ENCODE measurements around the gene ADAMTS18. TPM values are rescaled to one million over a fixed set of nuclear protein-coding genes. Genes with fewer than 3 reads are reported as not detected.
"Not testable (repeated sequence)": the region's sequence is repeated elsewhere in the genome, so short reads cannot be mapped to it uniquely, and the experiment has no call there.

ADAMTS18 gene
- total RNA-seq, 2 experiments from 2014 or later: not detected

- H3K4me1 Mint-ChIP-seq: no peaks in the 10 kb centered on the region
- DNase-seq: no peak
- H3K9me3 Mint-ChIP-seq: no peaks in the 10 kb centered on the region
- no peak overlapping the region for H3K4me3 Mint-ChIP-seq
- no peak overlapping the region for H3K27ac Mint-ChIP-seq
- CTCF ChIA-PET: no interaction called here
- H3K36me3 Mint-ChIP-seq (ENCODE audit: low read depth): no peaks in the 10 kb centered on the region
- peaks cover 7% of the 10 kb centered on the region for H3K27me3 Mint-ChIP-seq
- POLR2A ChIA-PET: no interaction called here
These were observed 136.1 kb downstream of the ADAMTS18 start for GRCh38 chr16:77298418-77299360.

- peaks cover 7% of the 10 kb centered on the region for H3K27me3 Mint-ChIP-seq
- ChIA-PET POLR2A (no interaction called here), CTCF (no interaction called here)
These were observed 136.8 kb downstream of the ADAMTS18 start for GRCh38 chr16:77297996-77298395.

GRCh38 chr16:77295896-77296295 is 138.9 kb downstream of the ADAMTS18 start:
- H3K4me1 Mint-ChIP-seq: no peaks in the 10 kb centered on the region
- no peak overlapping the region for H3K27ac Mint-ChIP-seq
- CTCF ChIA-PET: no interaction called here
- no peak overlapping the region for H3K4me3 Mint-ChIP-seq
- H3K36me3 Mint-ChIP-seq (ENCODE audit: low read depth): no peaks in the 10 kb centered on the region
- no peak for DNase-seq
- POLR2A ChIA-PET: no interaction called here
- H3K27me3 Mint-ChIP-seq: peaks cover 4% of the 10 kb centered on the region
- no peaks in the 10 kb centered on the region for H3K9me3 Mint-ChIP-seq

More at GRCh38 chr16:77297996-77298395, 136.8 kb downstream of the ADAMTS18 start:
- no peak overlapping the region for H3K4me3 Mint-ChIP-seq
- H3K4me1 Mint-ChIP-seq: no peaks in the 10 kb centered on the region
- DNase-seq: no peak
- no peaks in the 10 kb centered on the region for H3K9me3 Mint-ChIP-seq
- no peak overlapping the region for H3K27ac Mint-ChIP-seq
- no peaks in the 10 kb centered on the region for H3K36me3 Mint-ChIP-seq (ENCODE audit: low read depth)

- H3K4me1 Mint-ChIP-seq: no peaks in the 10 kb centered on the region
- no peaks in the 10 kb centered on the region for H3K9me3 Mint-ChIP-seq
- no peak overlapping the region for H3K4me3 Mint-ChIP-seq
- H3K27ac Mint-ChIP-seq: no peak overlapping the region
- no peak for DNase-seq
- ChIA-PET CTCF (no interaction called here), POLR2A (no interaction called here)
- no peaks in the 10 kb centered on the region for H3K36me3 Mint-ChIP-seq (ENCODE audit: low read depth)
- H3K27me3 Mint-ChIP-seq: peaks cover 4% of the 10 kb centered on the region
These were observed 144.3 kb downstream of the ADAMTS18 start for GRCh38 chr16:77290451-77291115.

GRCh38 chr16:77289331-77289809 is 145.5 kb downstream of the ADAMTS18 start:
- H3K9me3 Mint-ChIP-seq: no peaks in the 10 kb centered on the region
- no peaks in the 10 kb centered on the region for H3K36me3 Mint-ChIP-seq (ENCODE audit: low read depth)
- peaks cover 2% of the 10 kb centered on the region for H3K27me3 Mint-ChIP-seq
- DNase-seq: no peak
- POLR2A ChIA-PET: no interaction called here
- H3K27ac Mint-ChIP-seq: no peak overlapping the region
- CTCF ChIA-PET: no interaction called here
- no peaks in the 10 kb centered on the region for H3K4me1 Mint-ChIP-seq
- no peak overlapping the region for H3K4me3 Mint-ChIP-seq

- Mint-ChIP-seq H3K36me3 (ENCODE audit: low read depth) (no peaks in the 10 kb centered on the region), H3K27me3 (peaks cover 2% of the 10 kb centered on the region), H3K9me3 (no peaks in the 10 kb centered on the region), H3K4me3 (no peak overlapping the region), H3K4me1 (no peaks in the 10 kb centered on the region), H3K27ac (no peak overlapping the region)
- no peak for DNase-seq
- ChIA-PET CTCF (no interaction called here), POLR2A (no interaction called here)
These were observed 146.6 kb downstream of the ADAMTS18 start for GRCh38 chr16:77288222-77288621.

- CTCF ChIA-PET: no interaction called here
- Mint-ChIP-seq H3K36me3 (ENCODE audit: low read depth) (no peaks in the 10 kb centered on the region), H3K4me1 (no peaks in the 10 kb centered on the region), H3K9me3 (no peaks in the 10 kb centered on the region), H3K4me3 (no peak overlapping the region), H3K27me3 (peaks cover 2% of the 10 kb centered on the region), H3K27ac (no peak overlapping the region)
- POLR2A ChIA-PET: no interaction called here
- no peak for DNase-seq
These were observed 149.2 kb downstream of the ADAMTS18 start for GRCh38 chr16:77285676-77286075.

GRCh38 chr16:77282345-77282744 is 152.5 kb downstream of the ADAMTS18 start:
- H3K4me1 Mint-ChIP-seq: no peaks in the 10 kb centered on the region
- no peaks in the 10 kb centered on the region for H3K9me3 Mint-ChIP-seq
- CTCF ChIA-PET: no interaction called here
- H3K4me3 Mint-ChIP-seq: no peak overlapping the region
- H3K36me3 Mint-ChIP-seq (ENCODE audit: low read depth): no peaks in the 10 kb centered on the region
- DNase-seq: no peak
- no peaks in the 10 kb centered on the region for H3K27me3 Mint-ChIP-seq
- POLR2A ChIA-PET: no interaction called here
- H3K27ac Mint-ChIP-seq: no peak overlapping the region

GRCh38 chr16:77279316-77279715 is 155.5 kb downstream of the ADAMTS18 start:
- H3K27me3 Mint-ChIP-seq; H3K9me3 Mint-ChIP-seq; POLR2A ChIA-PET; H3K4me1 Mint-ChIP-seq; H3K36me3 Mint-ChIP-seq (ENCODE audit: low read depth); DNase-seq; H3K27ac Mint-ChIP-seq; H3K4me3 Mint-ChIP-seq; CTCF ChIA-PET: not testable (repeated sequence)

- ChIA-PET CTCF (no interaction called here), POLR2A (no interaction called here)
- H3K9me3 Mint-ChIP-seq: no peaks in the 10 kb centered on the region
- peaks cover 4% of the 10 kb centered on the region for H3K27me3 Mint-ChIP-seq
- H3K4me1 Mint-ChIP-seq: no peaks in the 10 kb centered on the region
- no peak overlapping the region for H3K4me3 Mint-ChIP-seq
- no peak for DNase-seq
- no peaks in the 10 kb centered on the region for H3K36me3 Mint-ChIP-seq (ENCODE audit: low read depth)
- no peak overlapping the region for H3K27ac Mint-ChIP-seq
These were observed 157.3 kb downstream of the ADAMTS18 start for GRCh38 chr16:77277571-77277970.

GRCh38 chr16:77277141-77277540 is 157.7 kb downstream of the ADAMTS18 start:
- CTCF ChIA-PET: no interaction called here

GRCh38 chr16:77276661-77277060 is 158.2 kb downstream of the ADAMTS18 start:
- no peaks in the 10 kb centered on the region for H3K4me1 Mint-ChIP-seq
- H3K36me3 Mint-ChIP-seq (ENCODE audit: low read depth): no peaks in the 10 kb centered on the region
- H3K27ac Mint-ChIP-seq: no peak overlapping the region
- ChIA-PET POLR2A (no interaction called here), CTCF (no interaction called here)
- no peak for DNase-seq
- no peak overlapping the region for H3K4me3 Mint-ChIP-seq
- H3K27me3 Mint-ChIP-seq: peaks cover 6% of the 10 kb centered on the region
- no peaks in the 10 kb centered on the region for H3K9me3 Mint-ChIP-seq

More at GRCh38 chr16:77277141-77277540, 157.7 kb downstream of the ADAMTS18 start:
- H3K4me1 Mint-ChIP-seq: no peaks in the 10 kb centered on the region
- H3K9me3 Mint-ChIP-seq: no peaks in the 10 kb centered on the region
- peaks cover 6% of the 10 kb centered on the region for H3K27me3 Mint-ChIP-seq
- POLR2A ChIA-PET: no interaction called here
- H3K36me3 Mint-ChIP-seq (ENCODE audit: low read depth): no peaks in the 10 kb centered on the region
- no peak overlapping the region for H3K27ac Mint-ChIP-seq
- no peak overlapping the region for H3K4me3 Mint-ChIP-seq
- DNase-seq: no peak

GRCh38 chr16:77275303-77275702 is 159.5 kb downstream of the ADAMTS18 start:
- H3K36me3 Mint-ChIP-seq (ENCODE audit: low read depth); POLR2A ChIA-PET; CTCF ChIA-PET; H3K4me1 Mint-ChIP-seq; H3K9me3 Mint-ChIP-seq; H3K4me3 Mint-ChIP-seq; DNase-seq; H3K27ac Mint-ChIP-seq; H3K27me3 Mint-ChIP-seq: not testable (repeated sequence)

GRCh38 chr16:77273815-77274214 is 161.0 kb downstream of the ADAMTS18 start:
- CTCF ChIA-PET: no interaction called here
- no peaks in the 10 kb centered on the region for H3K36me3 Mint-ChIP-seq (ENCODE audit: low read depth)
- H3K9me3 Mint-ChIP-seq: no peaks in the 10 kb centered on the region
- no peak overlapping the region for H3K4me3 Mint-ChIP-seq
- DNase-seq: no peak
- H3K27ac Mint-ChIP-seq: no peak overlapping the region
- peaks cover 6% of the 10 kb centered on the region for H3K27me3 Mint-ChIP-seq
- POLR2A ChIA-PET: no interaction called here
- H3K4me1 Mint-ChIP-seq: no peaks in the 10 kb centered on the region
